K562 (cell line): ENCODE measurements around the gene CKAP5. TPM values are rescaled to one million over a fixed set of nuclear protein-coding genes. Genes with fewer than 3 reads are reported as not detected.

ENCODE experiments used
- CTBP1 ChIP-seq: fragments of 450-650 bp; IDR thresholded peaks from 2 replicates; pipeline ENCODE4 v1.6.1; 2016; ENCODE audit warnings: borderline replicate concordance
- JUND ChIP-seq, 2 experiments: IDR thresholded peaks; 2 replicates in 1 of 2; 3 replicates in 1 of 2; pipeline ENCODE4 v1.6.1; 2011; ENCODE audit warnings: borderline replicate concordance in 2 of 2, low read depth in 2 of 2, low read length in 2 of 2, improper control_type of control experiment in 1 of 2, missing biosample characterization in 1 of 2, missing genetic modification characterization in 1 of 2, missing genetic modification reagents in 1 of 2
- ZFX ChIP-seq: sonication (generic); formaldehyde crosslinking; IDR thresholded peaks from 2 replicates; pipeline ENCODE4 v1.8.0; 2022; ENCODE audit warnings: mild to moderate bottlenecking, missing genetic modification reagents, moderate library complexity
- ZKSCAN8 ChIP-seq: fragments of 200-800 bp; sonication (Bioruptor generic); IDR thresholded peaks from 2 replicates; pipeline ENCODE4 v1.6.1; 2016; ENCODE audit warnings: missing genetic modification characterization, missing compliant biosample characterization
- polyA plus RNA-seq, 8 experiments: library from polyadenylated mRNA; depleted of rRNA in 4 of 8; stranded (reverse) in 5 of 8; unstranded in 3 of 8; fragments of >200 nt; fragmentation: Nextera tagmentation in 2 of 8; fragmentation: Illumina TruSeq in 1 of 8; extraction: Ambion mirVana in 2 of 8; extraction: Trizol in 1 of 8; gene quantifications; 2 replicates each; pipeline versions ENCODE4 v1.2.1 to v1.2.3, GENCODE V29; 2011 to 2014; ENCODE audit warnings: inconsistent platforms in 1 of 8, missing spikeins in 1 of 8
- total RNA-seq, 7 experiments: library from RNA; depleted of rRNA in 6 of 7; stranded (reverse); fragments of >200 nt in 6 of 7; fragmentation: Illumina TruSeq in 2 of 7; extraction: Trizol in 2 of 7; gene quantifications; 2 replicates each; pipeline versions ENCODE4 v1.2.1 to v1.2.3, GENCODE V29; 2011 to 2021; ENCODE audit warnings: low replicate concordance in 1 of 7
- TF ChIP-seq, protein P1 (sequence below), 2 experiments: fragments of 150-350 bp in 1 of 2; IDR thresholded peaks; 2 replicates each; pipeline ENCODE4 v1.6.1; 2012 to 2016; ENCODE audit warnings: low read depth in 2 of 2, low read length in 2 of 2, mild to moderate bottlenecking in 1 of 2, moderate library complexity in 1 of 2
- TF ChIP-seq, protein P2 (sequence below), 3 experiments: IDR thresholded peaks in 2 of 3; conservative IDR thresholded peaks in 1 of 3; 2 replicates each; pipeline ENCODE4 v1.5.1; 2011 to 2012; ENCODE audit warnings: low read length in 3 of 3, mild to moderate bottlenecking in 3 of 3, control low read depth in 2 of 3, improper control_type of control experiment in 1 of 3, inconsistent platforms in 1 of 3, low read depth in 1 of 3, mixed read lengths in 1 of 3, moderate library complexity in 1 of 3; ENCODE audit not compliant: insufficient read depth in 2 of 3

CKAP5 gene
- total and polyA plus RNA-seq, 9 of the 15 experiments (the other 6 are each of a cell fraction or from before 2014, with no cell fraction given): 60.1 to 239 (median 139) TPM

GRCh38 chr11:46889689-46890475 is 43.8 kb upstream of the CKAP5 start (continued):
- TF ChIP-seq CTBP1 (0 out of 2 replicates have a peak, but pooled peaks have one; percentile 39), ZFX (no peak), JUND (IDR thresholded peaks at IDR 0.05; ENCODE audit: borderline replicate concordance, low read depth, low read length) (peak; percentile 54; the same call in 1 of the 2 replicates), JUND (tag; IDR thresholded peaks at IDR 0.05; ENCODE audit: borderline replicate concordance, low read depth, low read length) (no peak), ZKSCAN8 (CRISPR knock-in tag) (no peak)
- TF ChIP-seq, protein P1, sequence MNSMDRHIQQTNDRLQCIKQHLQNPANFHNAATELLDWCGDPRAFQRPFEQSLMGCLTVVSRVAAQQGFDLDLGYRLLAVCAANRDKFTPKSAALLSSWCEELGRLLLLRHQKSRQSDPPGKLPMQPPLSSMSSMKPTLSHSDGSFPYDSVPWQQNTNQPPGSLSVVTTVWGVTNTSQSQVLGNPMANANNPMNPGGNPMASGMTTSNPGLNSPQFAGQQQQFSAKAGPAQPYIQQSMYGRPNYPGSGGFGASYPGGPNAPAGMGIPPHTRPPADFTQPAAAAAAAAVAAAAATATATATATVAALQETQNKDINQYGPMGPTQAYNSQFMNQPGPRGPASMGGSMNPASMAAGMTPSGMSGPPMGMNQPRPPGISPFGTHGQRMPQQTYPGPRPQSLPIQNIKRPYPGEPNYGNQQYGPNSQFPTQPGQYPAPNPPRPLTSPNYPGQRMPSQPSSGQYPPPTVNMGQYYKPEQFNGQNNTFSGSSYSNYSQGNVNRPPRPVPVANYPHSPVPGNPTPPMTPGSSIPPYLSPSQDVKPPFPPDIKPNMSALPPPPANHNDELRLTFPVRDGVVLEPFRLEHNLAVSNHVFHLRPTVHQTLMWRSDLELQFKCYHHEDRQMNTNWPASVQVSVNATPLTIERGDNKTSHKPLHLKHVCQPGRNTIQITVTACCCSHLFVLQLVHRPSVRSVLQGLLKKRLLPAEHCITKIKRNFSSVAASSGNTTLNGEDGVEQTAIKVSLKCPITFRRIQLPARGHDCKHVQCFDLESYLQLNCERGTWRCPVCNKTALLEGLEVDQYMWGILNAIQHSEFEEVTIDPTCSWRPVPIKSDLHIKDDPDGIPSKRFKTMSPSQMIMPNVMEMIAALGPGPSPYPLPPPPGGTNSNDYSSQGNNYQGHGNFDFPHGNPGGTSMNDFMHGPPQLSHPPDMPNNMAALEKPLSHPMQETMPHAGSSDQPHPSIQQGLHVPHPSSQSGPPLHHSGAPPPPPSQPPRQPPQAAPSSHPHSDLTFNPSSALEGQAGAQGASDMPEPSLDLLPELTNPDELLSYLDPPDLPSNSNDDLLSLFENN (IDR thresholded peaks at IDR 0.05; ENCODE audit: low read depth in 2 of 2, low read length in 2 of 2): 0 out of 4 replicates have a peak, but pooled peaks of 1 of the 2 experiments have one; percentile 10
- TF ChIP-seq, protein P2, sequence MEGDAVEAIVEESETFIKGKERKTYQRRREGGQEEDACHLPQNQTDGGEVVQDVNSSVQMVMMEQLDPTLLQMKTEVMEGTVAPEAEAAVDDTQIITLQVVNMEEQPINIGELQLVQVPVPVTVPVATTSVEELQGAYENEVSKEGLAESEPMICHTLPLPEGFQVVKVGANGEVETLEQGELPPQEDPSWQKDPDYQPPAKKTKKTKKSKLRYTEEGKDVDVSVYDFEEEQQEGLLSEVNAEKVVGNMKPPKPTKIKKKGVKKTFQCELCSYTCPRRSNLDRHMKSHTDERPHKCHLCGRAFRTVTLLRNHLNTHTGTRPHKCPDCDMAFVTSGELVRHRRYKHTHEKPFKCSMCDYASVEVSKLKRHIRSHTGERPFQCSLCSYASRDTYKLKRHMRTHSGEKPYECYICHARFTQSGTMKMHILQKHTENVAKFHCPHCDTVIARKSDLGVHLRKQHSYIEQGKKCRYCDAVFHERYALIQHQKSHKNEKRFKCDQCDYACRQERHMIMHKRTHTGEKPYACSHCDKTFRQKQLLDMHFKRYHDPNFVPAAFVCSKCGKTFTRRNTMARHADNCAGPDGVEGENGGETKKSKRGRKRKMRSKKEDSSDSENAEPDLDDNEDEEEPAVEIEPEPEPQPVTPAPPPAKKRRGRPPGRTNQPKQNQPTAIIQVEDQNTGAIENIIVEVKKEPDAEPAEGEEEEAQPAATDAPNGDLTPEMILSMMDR (IDR thresholded peaks at IDR 0.05 in 2 of 3, conservative IDR thresholded peaks at IDR 0.05 in 1 of 3; ENCODE audit: insufficient read depth in 2 of 3, low read depth in 1 of 3, low read length in 3 of 3): peak; percentile 86 to 97 (median 86)
- TF ChIP-seq, all 486 proteins: peak for 23
